RWPE1 (cell line): ENCODE results near the gene MACC1.

Experiments used
- CTCF ChIA-PET: fragments of 350-600 bp; sonication (Branson Sonifier 250); formaldehyde crosslinking; extraction: SDS; loops from one replicate; lab custom pipeline; 2021; lab: Yijun Ruan, JAX
- POLR2A ChIA-PET: fragments of 400-600 bp; formaldehyde crosslinking; extraction: SDS; loops from one replicate; lab custom pipeline; 2020; ENCODE audit warnings: antibody characterized with exemption; ENCODE audit not compliant: low non-redundant PET; lab: Yijun Ruan, JAX
- DNase-seq: peaks from one replicate; pipeline ENCODE4 v3.0.0; 2012; ENCODE audit warnings: low spot score
- H3K27ac ChIP-seq: fragments of 450-650 bp; 2 replicates; pipeline ENCODE4 v1.5.1; 2017
- CTCF ChIP-seq: fragments of 450-650 bp; conservative IDR thresholded peaks from 2 replicates; pipeline ENCODE4 v1.5.1; 2017; ENCODE audit warnings: low read depth, mild to moderate bottlenecking

The MACC1 gene

GRCh38 chr7:20200971-20201370, 16.2 kb downstream of the MACC1 start:
- no peak overlapping the region for H3K27ac ChIP-seq
- CTCF ChIA-PET: interaction anchor here (0.6 kb wide), 1 partner anchor 13 kb away, joined by 3 read pairs; no protein-coding TSS in a partner anchor
- TF ChIP-seq CTCF: no peak
- POLR2A ChIA-PET: no interaction called here
- DNase-seq: no peak

GRCh38 chr7:20200361-20200760, 16.8 kb downstream of the MACC1 start:
- DNase-seq: no peak
- H3K27ac ChIP-seq: no peak overlapping the region
- POLR2A ChIA-PET: no interaction called here
- CTCF ChIA-PET: no interaction called here
- no peak for TF ChIP-seq CTCF

- CTCF ChIA-PET: interaction anchor here (0.7 kb wide), 1 partner anchor 18 kb away, joined by 3 read pairs; the partner anchor contains the start of gene MACC1
- DNase-seq: peak; percentile 85
- TF ChIP-seq CTCF: no peak
- no peak overlapping the region; the same call in 1 of the 2 replicates for H3K27ac ChIP-seq
- POLR2A ChIA-PET: no interaction called here
Measured at GRCh38 chr7:20199015-20199737, 18.0 kb downstream of the MACC1 start.

- H3K27ac ChIP-seq: no peak overlapping the region
- ChIA-PET CTCF (no interaction called here), POLR2A (no interaction called here)
- TF ChIP-seq CTCF: no peak
- DNase-seq: no peak
Measured at GRCh38 chr7:20198260-20198659, 18.9 kb downstream of the MACC1 start.

- no peak overlapping the region for H3K27ac ChIP-seq
- TF ChIP-seq CTCF: no peak
- ChIA-PET CTCF (no interaction called here), POLR2A (no interaction called here)
- no peak for DNase-seq
Measured at GRCh38 chr7:20197837-20198236, 19.3 kb downstream of the MACC1 start.

GRCh38 chr7:20197125-20197748, 19.9 kb downstream of the MACC1 start:
- DNase-seq: no peak
- CTCF ChIA-PET: no interaction called here
- TF ChIP-seq CTCF: no peak
- no peak overlapping the region for H3K27ac ChIP-seq
- POLR2A ChIA-PET: no interaction called here
